Measurements from ENCODE around the gene KCNAB2.
A peak's percentile ranks its signal among the peaks of the same experiment; 100 is the strongest.
"Not testable (repeated sequence)": the region's sequence is repeated elsewhere in the genome, so short reads cannot be mapped to it uniquely, and the experiment has no call there.

The KCNAB2 gene

DNA sequence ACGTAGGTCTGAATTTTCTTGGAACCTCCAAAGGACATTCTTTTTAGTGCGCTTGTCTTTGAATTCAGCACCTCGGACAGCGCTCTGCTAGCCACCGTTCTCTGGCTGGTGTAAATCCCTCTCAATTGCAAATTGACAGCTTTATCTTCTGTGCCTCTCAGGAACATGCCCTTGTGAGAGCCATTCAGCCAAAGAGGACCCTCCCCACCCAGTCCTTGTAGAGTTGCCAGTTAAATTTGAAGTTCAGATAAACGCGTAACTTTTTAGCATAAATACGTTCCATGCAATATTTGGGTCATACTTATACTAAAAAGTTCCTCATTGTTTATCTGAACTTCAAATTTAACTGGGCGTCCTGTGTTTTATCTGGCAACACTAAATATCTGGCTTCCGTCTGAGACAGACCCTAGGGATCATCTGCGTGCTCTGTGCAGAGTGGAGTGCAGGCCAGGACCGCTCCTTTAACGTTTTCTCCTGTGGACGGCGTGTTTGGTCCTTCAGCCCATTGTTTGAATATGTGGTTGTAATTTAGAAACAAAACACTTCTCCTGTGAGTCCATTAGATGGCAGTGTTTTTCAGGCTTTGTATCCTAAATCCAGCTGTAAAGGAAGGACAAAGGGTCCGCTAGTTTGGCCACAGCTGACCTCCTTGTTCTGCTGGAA is 7.0 kb downstream of the KCNAB2 start:
- peak in 1 of 2 donors; percentile 19 for DNase-seq (ENCODE audit: low read depth in 2 of 2, low spot score in 1 of 2)

DNA sequence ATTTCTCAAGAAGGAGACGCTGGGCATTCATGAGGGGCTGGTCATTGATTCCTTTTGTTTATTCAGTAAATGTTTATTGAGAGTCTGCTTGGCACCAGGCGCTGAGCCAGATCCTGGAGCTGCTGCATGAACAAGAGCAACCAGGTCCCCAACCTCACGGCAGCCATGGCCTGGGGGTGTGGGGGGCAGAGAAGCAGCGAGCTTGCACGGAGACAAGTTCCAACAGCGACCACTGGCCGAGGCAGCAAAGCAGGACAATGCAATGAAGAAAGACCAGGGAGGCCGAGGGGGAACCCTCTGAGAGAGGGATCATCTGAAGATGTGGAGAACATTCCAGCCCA is 7.5 kb downstream of the KCNAB2 start:
- no peak for DNase-seq (ENCODE audit: low read depth in 2 of 2, low spot score in 1 of 2)

DNA sequence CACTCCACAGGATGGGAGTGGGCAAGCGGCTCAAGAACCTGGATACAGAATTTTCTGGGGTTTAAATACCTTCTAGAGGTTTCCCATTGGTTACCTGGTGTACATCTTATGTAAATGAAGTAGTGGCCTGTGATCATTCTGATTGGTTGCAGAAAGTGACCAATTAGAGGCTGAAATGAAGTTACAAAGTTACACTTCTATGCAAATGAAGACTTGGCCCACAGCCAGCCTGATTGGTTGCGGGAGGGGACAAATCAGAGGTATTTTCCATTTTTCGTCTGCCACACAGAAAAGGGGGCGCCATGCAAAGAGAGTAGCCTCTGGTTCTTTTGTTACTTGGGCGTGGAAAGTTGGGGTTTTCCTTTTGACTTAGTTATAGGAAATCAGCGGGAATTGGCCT is 8.9 kb downstream of the KCNAB2 start:
- no peak for DNase-seq (ENCODE audit: low read depth in 2 of 2, low spot score in 1 of 2)

- DNase-seq (ENCODE audit: low read depth in 2 of 2, low spot score in 1 of 2): no peak
Observed at GRCh38 chr1:6056572-6056948, 10.9 kb downstream of the KCNAB2 start.

GRCh38 chr1:6057170-6057845 is 11.6 kb downstream of the KCNAB2 start:
- no peak for DNase-seq (ENCODE audit: low read depth in 2 of 2, low spot score in 1 of 2)

DNA sequence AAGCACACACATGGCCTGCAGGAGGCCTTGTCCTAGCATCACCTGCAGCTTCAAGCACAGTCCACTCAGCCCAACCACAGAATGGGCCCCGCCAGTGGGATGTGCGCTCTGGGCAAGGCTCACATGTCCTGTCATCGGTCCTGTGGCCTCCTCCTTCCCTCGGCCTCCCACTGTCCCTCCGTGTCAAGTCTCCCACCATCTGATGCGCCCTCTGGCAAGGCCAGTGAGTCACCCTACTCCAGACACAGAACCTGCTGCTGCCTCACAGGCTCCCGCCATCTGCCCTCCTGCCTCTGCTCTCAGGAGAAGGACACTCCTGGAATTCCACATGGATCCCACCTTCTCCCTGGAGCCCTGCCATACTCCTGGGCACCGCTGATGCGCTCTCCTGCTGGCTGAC is 14.2 kb downstream of the KCNAB2 start:
- no peak for DNase-seq (ENCODE audit: low read depth in 2 of 2, low spot score in 1 of 2)

DNA sequence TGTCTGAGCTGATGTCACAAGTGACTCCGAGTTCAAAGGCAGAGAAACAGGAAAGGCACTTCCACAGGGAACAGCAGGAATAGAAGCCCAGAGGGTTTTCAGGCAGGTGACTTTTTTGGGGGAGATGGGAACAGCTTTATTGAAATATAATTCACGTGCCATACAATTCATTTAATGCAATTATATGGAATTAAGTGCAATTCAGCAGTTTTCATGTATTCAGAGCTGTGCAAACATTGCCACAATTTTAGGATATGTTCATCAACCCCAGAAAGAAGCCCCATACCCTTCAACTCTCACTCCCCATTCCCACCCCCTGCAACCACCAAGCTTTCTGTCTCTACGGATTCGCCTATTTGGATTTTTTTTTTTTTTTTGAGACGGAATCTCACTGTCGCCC is 17.0 kb downstream of the KCNAB2 start:
- no peak for DNase-seq (ENCODE audit: low read depth in 2 of 2, low spot score in 1 of 2)

GRCh38 chr1:6063532-6064053 is 17.9 kb downstream of the KCNAB2 start:
- DNase-seq (ENCODE audit: low read depth in 2 of 2, low spot score in 1 of 2): not testable (repeated sequence)

- no peak for DNase-seq (ENCODE audit: low read depth in 2 of 2, low spot score in 1 of 2)
Observed at GRCh38 chr1:6065093-6065858, 19.6 kb downstream of the KCNAB2 start.

- DNase-seq (ENCODE audit: low read depth in 2 of 2, low spot score in 1 of 2): no peak
Observed at GRCh38 chr1:6066680-6067079, 21.0 kb downstream of the KCNAB2 start.

GRCh38 chr1:6068073-6068472 is 22.4 kb downstream of the KCNAB2 start:
- no peak for DNase-seq (ENCODE audit: low read depth in 2 of 2, low spot score in 1 of 2)

- DNase-seq (ENCODE audit: low read depth in 2 of 2, low spot score in 1 of 2): no peak
Observed at GRCh38 chr1:6068932-6069331, 23.2 kb downstream of the KCNAB2 start.

DNA sequence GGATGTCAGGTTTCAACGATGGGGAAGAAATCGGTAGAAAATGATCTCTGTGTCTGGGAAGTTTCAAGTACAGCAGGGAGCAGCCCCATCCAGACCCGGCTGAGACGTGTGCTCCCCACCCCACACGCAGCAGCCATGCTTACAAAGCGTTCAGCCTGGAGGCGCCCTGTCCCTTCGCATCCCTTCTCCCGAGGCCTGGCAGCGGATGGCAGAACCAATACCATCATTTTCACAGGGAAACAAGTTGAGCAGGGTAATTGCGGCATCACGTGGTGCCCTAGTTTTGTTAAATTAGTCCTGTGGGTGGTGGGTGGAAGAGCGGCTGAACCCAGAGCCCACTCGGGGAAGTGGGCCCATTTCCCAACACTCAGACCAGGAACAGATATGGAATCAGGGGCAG is 23.9 kb downstream of the KCNAB2 start:
- DNase-seq (ENCODE audit: low read depth in 2 of 2, low spot score in 1 of 2): no peak

DNA sequence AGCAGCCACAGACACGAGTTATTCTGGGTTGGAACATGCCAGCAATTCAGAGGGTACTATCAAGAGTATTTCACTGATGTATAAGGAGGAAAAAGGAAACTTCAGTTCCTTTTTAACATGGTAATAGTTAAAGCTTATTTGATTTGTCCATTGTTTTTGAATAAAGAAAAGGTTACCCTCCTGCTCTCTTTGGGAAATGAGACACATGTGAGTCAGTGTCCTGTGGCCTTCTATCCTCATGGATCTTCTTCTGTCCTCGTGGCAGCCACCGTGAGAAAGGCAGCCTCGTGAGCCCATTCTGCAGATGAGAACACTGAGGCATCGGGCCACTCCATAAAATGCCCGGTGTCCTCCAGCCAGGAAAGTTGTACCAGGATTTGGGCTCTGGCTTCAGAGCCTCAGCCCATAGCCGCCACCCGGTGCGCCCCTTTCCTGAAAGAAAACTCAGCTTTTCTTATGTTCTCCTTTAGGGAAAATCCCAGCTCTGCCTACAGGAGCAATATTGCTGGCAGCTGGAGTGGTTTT is 24.8 kb downstream of the KCNAB2 start:
- no peak for DNase-seq (ENCODE audit: low read depth in 2 of 2, low spot score in 1 of 2)

DNA sequence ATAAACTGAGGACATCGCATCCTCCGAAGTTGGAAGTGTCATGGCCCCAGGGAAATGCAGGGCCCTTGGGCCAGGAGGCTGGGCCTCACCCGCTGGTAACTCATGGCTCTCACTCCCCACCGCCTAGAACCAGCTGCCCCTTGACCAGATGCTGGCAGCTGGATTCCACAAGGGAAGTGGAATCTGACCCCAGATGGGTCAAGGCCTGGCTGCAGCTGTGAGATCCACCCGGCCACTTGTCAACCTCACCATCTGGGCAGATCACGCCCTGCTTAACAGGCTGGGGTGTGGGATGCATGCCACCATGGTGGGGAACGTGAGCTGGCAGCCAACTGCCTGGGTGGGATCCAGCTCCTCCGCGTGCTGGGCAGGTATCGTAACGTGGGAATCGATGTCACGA is 25.5 kb downstream of the KCNAB2 start:
- no peak for DNase-seq (ENCODE audit: low read depth in 2 of 2, low spot score in 1 of 2)

GRCh38 chr1:6072774-6073479 is 27.2 kb downstream of the KCNAB2 start:
- no peak for DNase-seq (ENCODE audit: low read depth in 2 of 2, low spot score in 1 of 2)

DNA sequence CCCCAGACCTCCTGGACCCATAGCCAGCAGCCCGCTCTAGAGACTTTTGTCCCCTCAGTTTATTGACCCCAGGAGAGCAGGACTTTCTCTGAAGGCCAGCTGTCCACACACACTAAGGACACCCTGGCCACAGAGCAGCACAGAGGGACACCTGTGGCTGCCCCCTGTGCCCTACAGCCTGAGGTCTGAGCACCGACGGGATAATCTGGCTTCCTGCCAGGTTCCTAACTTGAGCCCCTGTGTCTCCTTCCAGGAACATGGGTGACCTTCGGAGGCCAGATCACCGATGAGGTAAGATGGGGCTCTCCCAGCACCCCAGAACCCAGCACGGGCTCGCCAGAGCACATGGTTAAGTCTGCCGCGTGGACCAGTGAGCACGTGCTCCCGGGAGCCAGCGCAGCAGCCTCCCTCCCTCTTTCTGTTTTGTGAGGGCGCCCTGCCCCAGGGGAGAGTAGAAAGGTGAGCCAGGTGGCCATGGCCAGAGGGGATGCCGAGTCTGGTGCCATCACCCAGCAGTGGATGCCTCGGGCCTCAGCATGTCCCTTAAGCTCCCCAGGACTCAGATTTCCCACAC is 27.9 kb downstream of the KCNAB2 start:
- no peak for DNase-seq (ENCODE audit: low read depth in 2 of 2, low spot score in 1 of 2)

- no peak for DNase-seq (ENCODE audit: low read depth in 2 of 2, low spot score in 1 of 2)
Observed at GRCh38 chr1:6074192-6074901, 28.7 kb downstream of the KCNAB2 start.

GRCh38 chr1:6075748-6076147 is 30.1 kb downstream of the KCNAB2 start:
- no peak for DNase-seq (ENCODE audit: low read depth in 2 of 2, low spot score in 1 of 2)

GRCh38 chr1:6077061-6077460 is 31.4 kb downstream of the KCNAB2 start:
- DNase-seq (ENCODE audit: low read depth in 2 of 2, low spot score in 1 of 2): not testable (repeated sequence)
